Measurements from ENCODE around the gene CCDC177. TPM values are rescaled to one million over a fixed set of nuclear protein-coding genes. Genes with fewer than 3 reads are reported as not detected.

Gene CCDC177
- total RNA-seq, 4 donors from 2014 or later: 0.22 TPM; not detected in 3

- H3K4me3 ChIP-seq: no peak overlapping the region
- TF ChIP-seq POLR2A (IDR thresholded peaks at IDR 0.05) (no peak), CTCF (IDR thresholded peaks at IDR 0.05) (no peak)
- H3K27ac ChIP-seq: no peak overlapping the region
- WGBS, 2 donors: 84 to 85% methylated on average over 5 of the region's 5 CpGs
- intact Hi-C loops (cut with DNase I): no loop called here
- H3K9me3 ChIP-seq: no peaks in the 10 kb centered on the region
- DNase-seq: no peak
- no peaks in the 10 kb centered on the region for H3K36me3 ChIP-seq
- no peaks in the 10 kb centered on the region for H3K27me3 ChIP-seq
- H3K4me1 ChIP-seq: peaks cover 7 to 46% (median 22%) of the 10 kb centered on the region in 3 donors
Measured at GRCh38 chr14:69595336-69595735, 20.7 kb upstream of the CCDC177 start.

GRCh38 chr14:69594846-69595245 is 20.2 kb upstream of the CCDC177 start:
- intact Hi-C loops (cut with DNase I): no loop called here
- TF ChIP-seq POLR2A (IDR thresholded peaks at IDR 0.05): no peak
- no peak for TF ChIP-seq CTCF (IDR thresholded peaks at IDR 0.05)
- no peak overlapping the region for H3K4me3 ChIP-seq
- peaks cover 7 to 46% (median 22%) of the 10 kb centered on the region in 3 donors for H3K4me1 ChIP-seq
- H3K36me3 ChIP-seq: no peaks in the 10 kb centered on the region
- no peak overlapping the region for H3K27ac ChIP-seq
- 72 to 76% methylated on average over 6 of the region's 6 CpGs for WGBS, 2 donors
- no peaks in the 10 kb centered on the region for H3K9me3 ChIP-seq
- no peaks in the 10 kb centered on the region for H3K27me3 ChIP-seq
- no peak for DNase-seq

GRCh38 chr14:69593018-69593677 is 18.5 kb upstream of the CCDC177 start:
- H3K27ac ChIP-seq: peak overlapping the region; percentile 54 to 83 (median 69)
- intact Hi-C loops (cut with DNase I): no loop called here
- H3K4me1 ChIP-seq: peaks cover 7 to 46% (median 22%) of the 10 kb centered on the region in 3 donors
- no peaks in the 10 kb centered on the region for H3K9me3 ChIP-seq
- TF ChIP-seq POLR2A (IDR thresholded peaks at IDR 0.05) (no peak), CTCF (IDR thresholded peaks at IDR 0.05) (no peak)
- no peak for DNase-seq
- no peaks in the 10 kb centered on the region for H3K36me3 ChIP-seq
- H3K4me3 ChIP-seq: peak overlapping the region in 3 of 4 donors; percentile 23 to 51 (median 35)
- 18 to 25% methylated on average over 6 of the region's 6 CpGs for WGBS, 2 donors
- H3K27me3 ChIP-seq: no peaks in the 10 kb centered on the region

- H3K9me3 ChIP-seq: no peaks in the 10 kb centered on the region
- H3K27me3 ChIP-seq: no peaks in the 10 kb centered on the region
- DNase-seq: no peak
- 100% methylated on average over 2 of the region's 2 CpGs; no CpG with 5 or more reads in 1 of the 2 donors for WGBS, 2 donors
- no peak overlapping the region for H3K27ac ChIP-seq
- H3K4me1 ChIP-seq: peaks cover 7 to 59% (median 25%) of the 10 kb centered on the region in 3 donors
- intact Hi-C loops (cut with DNase I): no loop called here
- H3K36me3 ChIP-seq: no peaks in the 10 kb centered on the region
- H3K4me3 ChIP-seq: no peak overlapping the region
- no peak for TF ChIP-seq CTCF (IDR thresholded peaks at IDR 0.05)
- TF ChIP-seq POLR2A (IDR thresholded peaks at IDR 0.05): no peak
Measured at GRCh38 chr14:69591317-69591716, 16.6 kb upstream of the CCDC177 start.

- Histone ChIP-seq H3K27me3 (no peaks in the 10 kb centered on the region), H3K4me3 (no peak overlapping the region), H3K9me3 (no peaks in the 10 kb centered on the region), H3K27ac (peak overlapping the region in 2 of 4 donors; percentile 39 to 50), H3K4me1 (peaks cover 0 to 38% (median 6%) of the 10 kb centered on the region in 3 donors), H3K36me3 (no peaks in the 10 kb centered on the region)
- 59 to 60% methylated on average over 4 to 7 of the region's 8 CpGs for WGBS, 2 donors
- intact Hi-C loops (cut with DNase I): loop anchor here (2.0 kb wide), 1 partner anchor 137 kb away; no protein-coding TSS in a partner anchor
- no peak for DNase-seq
- TF ChIP-seq CTCF (IDR thresholded peaks at IDR 0.05): no peak
- TF ChIP-seq POLR2A (IDR thresholded peaks at IDR 0.05): no peak
Measured at GRCh38 chr14:69587389-69587788, 12.7 kb upstream of the CCDC177 start.

All from esophagus squamous epithelium (tissue), 5 donors.